ENCODE results near the gene ANXA8L1.
A peak's percentile ranks its signal among the peaks of the same experiment; 100 is the strongest.
"Not testable (repeated sequence)": the region's sequence is repeated elsewhere in the genome, so short reads cannot be mapped to it uniquely, and the experiment has no call there.

DNA sequence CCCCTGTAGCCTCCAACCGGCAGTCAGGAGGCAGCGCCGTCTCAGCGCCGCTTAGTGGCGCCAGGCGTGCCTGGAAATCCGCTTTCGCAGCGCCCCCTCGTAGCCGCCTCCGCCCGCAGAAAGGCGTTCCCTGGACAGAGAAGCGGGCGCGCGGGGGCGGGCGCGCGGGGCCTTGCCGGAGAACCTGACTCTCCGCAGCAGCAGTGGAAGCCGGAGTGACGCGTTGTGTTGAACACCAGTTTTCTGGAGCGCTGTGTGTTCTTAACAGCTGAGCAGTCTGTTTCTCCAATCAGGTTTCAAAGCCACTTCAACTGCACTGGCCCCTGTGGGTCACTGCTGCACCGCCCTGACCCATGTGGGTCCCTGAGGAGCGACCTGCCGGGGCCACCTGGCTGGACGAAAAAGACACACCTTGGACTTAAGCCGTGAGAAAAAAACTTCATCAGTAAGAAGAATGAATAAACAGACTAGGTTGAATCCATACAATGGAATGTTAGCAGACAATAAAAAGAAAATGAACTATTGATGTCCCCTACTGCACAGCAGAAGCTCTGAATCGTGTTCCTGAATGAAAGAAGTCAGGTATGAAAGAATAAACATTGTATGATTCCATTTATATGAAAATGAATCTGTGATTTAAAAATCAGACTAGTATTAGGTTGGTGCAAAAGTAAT, 22.8 kb downstream of the ANXA8L1 start:
- TF ChIP-seq, protein P1, sequence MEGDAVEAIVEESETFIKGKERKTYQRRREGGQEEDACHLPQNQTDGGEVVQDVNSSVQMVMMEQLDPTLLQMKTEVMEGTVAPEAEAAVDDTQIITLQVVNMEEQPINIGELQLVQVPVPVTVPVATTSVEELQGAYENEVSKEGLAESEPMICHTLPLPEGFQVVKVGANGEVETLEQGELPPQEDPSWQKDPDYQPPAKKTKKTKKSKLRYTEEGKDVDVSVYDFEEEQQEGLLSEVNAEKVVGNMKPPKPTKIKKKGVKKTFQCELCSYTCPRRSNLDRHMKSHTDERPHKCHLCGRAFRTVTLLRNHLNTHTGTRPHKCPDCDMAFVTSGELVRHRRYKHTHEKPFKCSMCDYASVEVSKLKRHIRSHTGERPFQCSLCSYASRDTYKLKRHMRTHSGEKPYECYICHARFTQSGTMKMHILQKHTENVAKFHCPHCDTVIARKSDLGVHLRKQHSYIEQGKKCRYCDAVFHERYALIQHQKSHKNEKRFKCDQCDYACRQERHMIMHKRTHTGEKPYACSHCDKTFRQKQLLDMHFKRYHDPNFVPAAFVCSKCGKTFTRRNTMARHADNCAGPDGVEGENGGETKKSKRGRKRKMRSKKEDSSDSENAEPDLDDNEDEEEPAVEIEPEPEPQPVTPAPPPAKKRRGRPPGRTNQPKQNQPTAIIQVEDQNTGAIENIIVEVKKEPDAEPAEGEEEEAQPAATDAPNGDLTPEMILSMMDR (IDR thresholded peaks at IDR 0.05 in 2 of 3, conservative IDR thresholded peaks at IDR 0.05 in 1 of 3; ENCODE audit: borderline replicate concordance in 1 of 3, insufficient read depth in 1 of 3, low read depth in 2 of 3, low read length in 2 of 3) = 0 out of 6 replicates have a peak, but pooled peaks of 1 of the 3 experiments have one; percentile 15
- TF ChIP-seq EZH2phosphoT487 (IDR thresholded peaks at IDR 0.05; ENCODE audit: borderline replicate concordance); POLR2AphosphoS5 (IDR thresholded peaks at IDR 0.05; ENCODE audit: low read depth, low read length); EZH2 (IDR thresholded peaks at IDR 0.05): not testable (repeated sequence)
- 0 out of 2 replicates have a peak, but pooled peaks have one; percentile 30 for TF ChIP-seq EGR1 (IDR thresholded peaks at IDR 0.05; ENCODE audit: low read depth)
